BE2C (cell line): ENCODE measurements around the gene FAM120B.

Experiments
- DNase-seq: peaks from one replicate; pipeline ENCODE4 v3.0.0-alpha.2; 2020
- H3K27me3 ChIP-seq: fragments of 250-450 bp; sonication (Bioruptor Pico); 2 replicates; pipeline ENCODE4 v1.5.1; 2020; ENCODE audit warnings: mild to moderate bottlenecking
- H3K36me3 ChIP-seq: fragments of 250-450 bp; sonication (Bioruptor Pico); 2 replicates; pipeline ENCODE4 v1.5.1; 2020; ENCODE audit warnings: mild to moderate bottlenecking
- H3K4me1 ChIP-seq: fragments of 250-450 bp; sonication (Bioruptor Pico); 2 replicates; pipeline ENCODE4 v1.5.1; 2020
- H3K4me3 ChIP-seq: 2 replicates; pipeline ENCODE4 v1.5.1; 2011; ENCODE audit warnings: low read depth, low read length
- H3K9me3 ChIP-seq: fragments of 250-450 bp; sonication (Bioruptor Pico); 2 replicates; pipeline ENCODE4 v1.5.1; 2020
- TF ChIP-seq, protein P1 (sequence below): IDR thresholded peaks from 2 replicates; pipeline ENCODE4 v1.5.1; 2012; ENCODE audit warnings: mild to moderate bottlenecking, low read depth, low read length

The FAM120B gene

DNA sequence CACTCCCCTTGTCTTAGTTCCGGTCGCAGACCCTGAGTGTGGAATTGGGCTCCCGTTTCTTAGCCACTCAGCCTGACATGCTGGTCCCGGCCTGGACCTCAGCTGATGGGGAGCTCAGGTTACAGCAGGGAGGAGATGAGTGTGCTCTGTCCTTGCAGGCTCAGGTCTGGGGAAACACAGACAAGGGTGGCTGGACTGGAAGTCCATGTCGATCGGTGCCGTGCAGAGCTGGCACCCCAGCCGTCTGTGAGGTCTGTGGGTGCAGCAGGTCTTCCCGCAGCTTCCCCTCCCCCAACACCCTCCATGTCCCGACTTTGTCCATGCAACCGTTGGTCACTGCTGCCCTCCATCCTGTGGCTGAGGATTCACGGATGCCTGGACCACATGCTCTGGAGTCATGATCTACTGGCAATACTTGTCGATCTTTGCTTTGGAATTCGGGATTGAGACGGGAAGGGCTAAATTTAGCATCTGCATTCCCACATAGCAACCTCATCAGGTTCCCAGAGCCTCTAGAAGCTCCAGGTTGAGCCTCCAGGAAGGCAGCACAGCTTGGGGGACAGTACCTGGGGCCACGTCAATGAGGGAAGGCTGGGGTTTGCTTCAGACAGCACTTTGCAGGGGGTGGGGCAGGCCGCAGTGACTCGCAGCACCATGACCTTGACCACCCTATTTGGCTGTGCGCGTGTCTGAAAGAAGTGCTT is 127.7 kb downstream of the FAM120B start:
- no peak overlapping the region for H3K4me3 ChIP-seq
- H3K27me3 ChIP-seq: no peaks in the 10 kb centered on the region
- H3K36me3 ChIP-seq: no peaks in the 10 kb centered on the region
- H3K4me1 ChIP-seq: peaks cover 10% of the 10 kb centered on the region
- TF ChIP-seq, protein P1, sequence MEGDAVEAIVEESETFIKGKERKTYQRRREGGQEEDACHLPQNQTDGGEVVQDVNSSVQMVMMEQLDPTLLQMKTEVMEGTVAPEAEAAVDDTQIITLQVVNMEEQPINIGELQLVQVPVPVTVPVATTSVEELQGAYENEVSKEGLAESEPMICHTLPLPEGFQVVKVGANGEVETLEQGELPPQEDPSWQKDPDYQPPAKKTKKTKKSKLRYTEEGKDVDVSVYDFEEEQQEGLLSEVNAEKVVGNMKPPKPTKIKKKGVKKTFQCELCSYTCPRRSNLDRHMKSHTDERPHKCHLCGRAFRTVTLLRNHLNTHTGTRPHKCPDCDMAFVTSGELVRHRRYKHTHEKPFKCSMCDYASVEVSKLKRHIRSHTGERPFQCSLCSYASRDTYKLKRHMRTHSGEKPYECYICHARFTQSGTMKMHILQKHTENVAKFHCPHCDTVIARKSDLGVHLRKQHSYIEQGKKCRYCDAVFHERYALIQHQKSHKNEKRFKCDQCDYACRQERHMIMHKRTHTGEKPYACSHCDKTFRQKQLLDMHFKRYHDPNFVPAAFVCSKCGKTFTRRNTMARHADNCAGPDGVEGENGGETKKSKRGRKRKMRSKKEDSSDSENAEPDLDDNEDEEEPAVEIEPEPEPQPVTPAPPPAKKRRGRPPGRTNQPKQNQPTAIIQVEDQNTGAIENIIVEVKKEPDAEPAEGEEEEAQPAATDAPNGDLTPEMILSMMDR: no peak
- H3K9me3 ChIP-seq: no peaks in the 10 kb centered on the region
- no peak for DNase-seq

DNA sequence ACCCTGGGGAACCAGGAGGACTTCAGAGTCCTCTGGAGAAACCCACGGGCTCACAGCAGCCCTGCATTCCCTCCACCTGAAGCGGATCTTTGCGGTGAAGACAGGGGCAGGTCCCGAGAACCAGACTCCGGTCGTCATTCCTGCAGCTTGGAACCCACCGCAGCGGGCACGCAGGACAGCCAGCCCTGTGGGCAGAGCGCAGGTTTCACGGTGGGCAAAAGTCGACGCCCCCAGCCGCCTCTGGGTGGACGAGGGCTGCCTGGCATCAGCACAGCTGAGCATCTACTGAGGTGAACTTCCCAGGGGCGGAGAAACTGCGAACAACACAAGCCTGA is 128.2 kb downstream of the FAM120B start:
- peaks cover 11% of the 10 kb centered on the region for H3K4me1 ChIP-seq
- H3K27me3 ChIP-seq: no peaks in the 10 kb centered on the region
- no peaks in the 10 kb centered on the region for H3K36me3 ChIP-seq
- no peak for DNase-seq
- no peak overlapping the region for H3K4me3 ChIP-seq
- no peaks in the 10 kb centered on the region for H3K9me3 ChIP-seq
- TF ChIP-seq, protein P1: no peak

DNA sequence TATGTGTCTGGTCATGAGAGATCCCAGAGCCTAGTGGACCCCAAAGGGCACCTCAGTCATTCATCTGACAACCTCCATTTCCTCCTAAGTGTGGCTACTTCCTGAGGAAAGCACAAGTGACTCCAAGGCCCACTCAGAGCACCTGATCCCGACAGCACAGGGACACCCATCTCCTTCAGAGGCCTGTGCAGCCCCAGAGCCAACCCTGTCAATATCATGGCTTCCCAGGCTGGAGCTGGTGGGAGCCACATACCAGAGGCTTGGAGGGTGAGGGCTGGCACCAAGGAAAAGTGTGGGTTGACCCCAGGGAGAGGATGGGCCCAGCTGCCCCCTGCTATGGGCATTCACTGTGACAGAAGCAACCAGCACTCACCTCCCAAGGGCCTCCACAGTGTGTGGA is 129.2 kb downstream of the FAM120B start:
- Histone ChIP-seq H3K4me1 (peaks cover 11% of the 10 kb centered on the region), H3K36me3 (no peaks in the 10 kb centered on the region), H3K9me3 (no peaks in the 10 kb centered on the region), H3K27me3 (no peaks in the 10 kb centered on the region), H3K4me3 (no peak overlapping the region)
- TF ChIP-seq, protein P1: no peak
- DNase-seq: no peak

DNA sequence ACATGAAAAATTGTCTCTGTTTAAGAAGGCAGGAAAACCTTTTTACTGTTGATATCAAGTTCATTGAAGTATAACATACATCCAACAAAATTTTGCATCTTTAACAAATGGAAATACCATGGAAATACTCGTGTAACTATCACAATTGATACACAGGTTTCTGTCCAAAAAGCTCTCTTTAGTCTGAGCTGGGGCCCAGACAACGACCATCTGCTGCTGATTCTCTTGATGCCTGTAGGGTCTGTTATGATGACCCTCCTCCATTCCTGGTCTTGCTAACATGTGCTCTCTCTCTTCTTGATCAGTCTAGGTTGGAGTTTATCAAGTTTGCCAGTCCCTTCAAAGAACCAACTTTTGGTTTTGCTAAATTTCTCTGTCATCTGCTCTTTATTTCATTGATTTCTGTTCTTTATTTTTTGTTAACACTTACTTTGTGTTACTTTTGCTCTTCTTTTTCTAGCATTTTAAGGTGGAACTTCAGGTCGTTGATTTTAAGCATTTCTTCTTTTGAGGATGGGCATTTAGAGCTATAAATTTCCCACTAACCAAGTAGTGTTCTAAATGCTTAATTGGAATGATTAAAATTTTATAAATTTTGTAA is 129.8 kb downstream of the FAM120B start:
- H3K4me3 ChIP-seq: no peak overlapping the region
- TF ChIP-seq, protein P1: no peak
- H3K4me1 ChIP-seq: peaks cover 11% of the 10 kb centered on the region
- H3K27me3 ChIP-seq: no peaks in the 10 kb centered on the region
- no peaks in the 10 kb centered on the region for H3K9me3 ChIP-seq
- no peaks in the 10 kb centered on the region for H3K36me3 ChIP-seq
- DNase-seq: no peak

DNA sequence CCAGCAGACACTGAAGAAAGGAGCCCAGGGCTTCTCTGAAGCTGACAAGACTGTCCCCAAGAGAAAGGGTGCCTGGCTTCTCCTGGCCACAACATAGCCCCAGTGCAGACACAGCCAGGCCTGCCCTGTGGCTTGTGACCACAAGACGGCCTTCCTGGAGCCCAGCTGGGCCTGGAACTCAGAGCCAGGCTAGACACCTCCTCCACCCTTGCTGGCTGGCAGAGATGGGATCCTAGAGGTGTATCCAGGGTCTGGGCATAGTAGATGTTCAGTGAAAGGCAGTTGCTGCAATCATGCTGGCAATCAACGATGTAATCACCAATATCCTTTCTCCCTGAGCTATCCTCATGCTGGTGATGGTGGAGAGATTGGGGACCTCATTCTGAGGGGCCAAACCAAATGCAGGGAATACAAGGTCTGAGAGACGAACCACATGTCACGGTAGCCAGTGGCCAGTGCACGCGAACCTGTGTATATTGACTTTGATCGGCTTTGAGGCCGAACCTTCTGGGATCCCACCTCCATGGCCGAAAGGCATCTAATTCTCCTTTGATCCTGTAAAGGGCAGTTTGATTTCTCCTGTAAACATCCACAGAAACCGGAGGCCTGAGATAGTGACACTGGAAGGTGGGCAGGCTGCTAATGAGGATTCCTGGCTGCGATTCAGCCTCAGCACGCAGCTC is 131.3 kb downstream of the FAM120B start:
- Histone ChIP-seq H3K4me1 (peaks cover 11% of the 10 kb centered on the region), H3K36me3 (no peaks in the 10 kb centered on the region), H3K9me3 (no peaks in the 10 kb centered on the region), H3K4me3 (peak overlapping the region; percentile 44), H3K27me3 (no peaks in the 10 kb centered on the region)
- TF ChIP-seq, protein P1: no peak
- no peak for DNase-seq

DNA sequence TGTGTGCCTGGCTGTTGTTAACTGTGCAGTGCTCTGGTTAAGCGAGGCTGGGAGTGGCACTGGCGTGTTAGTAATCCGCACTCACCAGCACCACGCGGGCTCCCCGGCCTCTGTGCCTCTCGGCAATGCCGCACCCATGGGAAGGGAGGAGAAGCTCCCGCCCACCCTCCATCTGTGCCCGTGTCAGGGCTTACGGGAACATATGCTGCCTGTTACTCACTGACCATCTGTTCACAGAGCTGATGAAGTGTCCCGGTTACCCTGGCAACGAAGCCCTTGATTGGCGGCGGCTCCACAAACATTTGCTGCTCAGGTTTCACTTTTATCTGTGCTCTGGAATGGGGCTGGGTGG is 131.8 kb downstream of the FAM120B start:
- Histone ChIP-seq H3K27me3 (no peaks in the 10 kb centered on the region), H3K4me1 (peaks cover 11% of the 10 kb centered on the region), H3K4me3 (peak overlapping the region; percentile 44), H3K9me3 (no peaks in the 10 kb centered on the region), H3K36me3 (no peaks in the 10 kb centered on the region)
- TF ChIP-seq, protein P1: no peak
- peak; percentile 96 for DNase-seq
